Tibial nerve (tissue), 4 donors: ENCODE measurements around the gene PFKFB3.

Experiments
- CTCF ChIP-seq, 5 experiments: fragments of 200-600 bp in 3 of 5; fragments of 450-650 bp in 2 of 5; sonication (generic) in 3 of 5; IDR thresholded peaks; one replicate each; pipeline ENCODE4 v1.5.1; 2016 to 2019; ENCODE audit warnings: antibody characterized with exemption in 5 of 5, mild to moderate bottlenecking in 3 of 5, moderate library complexity in 2 of 5
- EP300 ChIP-seq, 2 donors: sonication (generic); formaldehyde crosslinking; IDR thresholded peaks; one replicate each; pipeline ENCODE4 v1.6.1; 2017; ENCODE audit warnings: antibody characterized with exemption in 2 of 2, mild to moderate bottlenecking in 1 of 2
- POLR2A ChIP-seq, 2 donors: fragments of 450-650 bp; IDR thresholded peaks; one replicate each; pipeline ENCODE4 v1.6.1; 2017; ENCODE audit warnings: antibody characterized with exemption in 2 of 2, mild to moderate bottlenecking in 2 of 2, moderate library complexity in 2 of 2

- TF ChIP-seq CTCF (IDR thresholded peaks at IDR 0.05): no peak
- no peak for TF ChIP-seq POLR2A (IDR thresholded peaks at IDR 0.05)
- TF ChIP-seq EP300 (IDR thresholded peaks at IDR 0.05): no peak
These were observed 20.0 kb downstream of the PFKFB3 start for GRCh38 chr10:6222755-6223154.
